Measurements from ENCODE around the gene ZNF385A.

The ZNF385A gene

DNA sequence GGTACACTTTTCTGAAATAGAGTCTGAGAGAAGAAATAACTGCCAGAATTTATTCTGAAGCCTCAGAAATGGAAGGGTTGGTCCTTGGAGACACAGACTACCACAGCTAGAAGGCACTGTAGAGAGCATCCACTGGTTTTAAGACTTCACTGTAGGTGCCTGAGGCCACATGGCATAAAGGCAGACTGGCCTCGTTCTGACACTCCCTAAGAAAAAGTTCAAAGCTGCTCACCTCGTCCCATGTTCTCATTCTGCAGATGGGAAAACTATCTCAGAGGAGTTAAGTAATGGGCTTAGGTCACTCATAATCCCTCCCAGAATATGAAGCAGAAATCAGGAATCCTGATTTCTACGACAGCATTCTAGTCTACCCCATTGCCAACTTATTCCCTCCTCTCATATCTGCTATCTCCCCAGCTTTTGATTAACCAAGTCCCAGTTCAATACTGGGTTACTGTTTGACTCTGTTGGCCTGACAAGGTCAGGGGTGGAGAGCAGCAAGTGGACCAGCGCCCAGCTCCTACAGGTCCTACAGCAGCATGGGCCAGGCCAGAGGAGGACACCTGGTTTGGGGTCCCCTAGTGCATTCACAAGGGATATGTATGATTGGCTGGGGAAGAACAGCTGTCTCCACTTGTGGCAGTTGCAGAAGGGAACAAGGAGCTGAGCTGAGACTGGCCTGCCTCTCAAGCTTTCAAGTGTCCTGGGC is 30.8 kb upstream of the ZNF385A start:
- no peak for DNase-seq

DNA sequence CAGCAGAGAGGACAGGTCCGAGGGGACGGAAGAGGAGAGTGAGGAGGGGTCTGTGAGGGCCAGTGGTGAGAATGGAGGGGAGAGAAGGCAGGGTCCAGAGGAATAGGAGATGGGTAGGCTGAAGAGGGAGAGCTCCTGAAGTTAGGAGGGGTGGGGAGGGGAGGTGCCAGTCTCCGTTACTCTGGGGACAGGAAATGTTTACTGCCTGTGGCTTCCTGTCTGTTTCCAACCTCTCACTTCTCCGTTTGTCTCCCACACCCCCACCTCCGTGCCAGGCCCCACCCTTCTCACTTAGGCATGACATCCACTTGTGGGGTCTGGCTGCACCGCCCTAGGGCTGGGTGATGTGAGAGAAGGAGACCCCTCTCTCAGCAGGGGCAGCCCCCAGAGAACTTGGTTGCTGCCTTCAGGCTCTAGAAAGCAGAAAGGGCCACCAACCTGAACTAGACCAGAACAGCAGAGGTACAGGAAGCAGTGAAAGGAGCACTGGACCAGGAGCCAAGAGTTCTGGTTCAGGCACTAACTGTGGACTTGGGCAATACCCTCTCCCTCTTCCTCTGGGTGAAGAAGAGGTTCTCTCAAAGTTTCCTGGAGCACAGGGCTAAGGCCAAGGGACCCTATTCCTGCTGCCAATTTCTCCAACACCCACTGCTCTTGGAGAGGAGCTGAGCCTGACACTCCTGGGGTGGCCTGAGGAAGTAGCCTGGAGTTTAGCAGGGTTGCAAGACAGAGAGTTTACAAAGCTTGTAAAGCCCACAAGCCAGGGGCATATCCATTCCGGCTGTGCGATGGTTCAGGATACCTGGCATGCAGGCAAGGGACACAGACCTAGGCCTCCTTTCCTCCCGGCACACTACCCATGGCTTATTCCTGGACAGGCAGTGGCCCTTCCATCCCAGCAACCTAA is 29.0 kb upstream of the ZNF385A start:
- peak; percentile 62 to 67 for DNase-seq

DNA sequence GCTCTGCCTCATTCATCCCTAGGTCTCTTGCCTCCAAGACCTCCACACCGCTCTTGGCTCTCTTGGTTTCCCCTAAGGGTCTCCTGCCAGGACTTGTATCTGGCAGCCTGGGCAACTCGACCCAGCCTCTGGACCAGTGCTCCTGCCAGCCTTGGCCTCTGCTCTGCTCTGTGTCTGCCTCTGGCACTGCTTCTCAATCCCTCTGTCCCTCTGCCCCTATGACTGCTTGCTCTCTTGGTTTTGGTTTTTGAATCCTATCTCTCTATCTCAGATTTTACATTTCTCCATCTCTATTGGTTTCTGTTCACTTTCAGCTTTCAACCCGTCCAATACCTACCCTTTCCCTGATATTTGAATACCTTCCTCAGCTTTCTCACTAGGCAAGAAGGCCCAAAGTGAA is 28.3 kb upstream of the ZNF385A start:
- no peak for DNase-seq

DNA sequence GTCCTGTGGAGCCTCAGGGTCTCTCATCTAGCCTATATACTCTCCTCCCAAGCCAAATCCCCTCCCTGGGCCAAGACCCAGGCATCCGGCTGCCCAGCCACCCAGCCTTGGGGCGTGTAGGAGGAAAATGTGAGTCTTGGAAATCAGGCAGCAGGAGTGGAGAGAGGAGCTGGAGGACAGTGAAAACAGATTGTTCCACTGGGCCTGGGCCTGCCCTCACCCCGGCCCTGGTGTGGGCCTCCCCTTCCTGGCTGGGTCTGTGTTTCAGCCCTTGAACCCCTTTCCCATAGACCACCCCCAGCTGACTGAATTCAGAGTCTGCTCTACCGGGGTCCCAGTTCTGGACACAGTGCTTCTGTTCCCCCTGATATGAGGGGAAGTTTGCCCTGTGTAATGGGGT is 27.8 kb upstream of the ZNF385A start:
- DNase-seq = no peak

DNA sequence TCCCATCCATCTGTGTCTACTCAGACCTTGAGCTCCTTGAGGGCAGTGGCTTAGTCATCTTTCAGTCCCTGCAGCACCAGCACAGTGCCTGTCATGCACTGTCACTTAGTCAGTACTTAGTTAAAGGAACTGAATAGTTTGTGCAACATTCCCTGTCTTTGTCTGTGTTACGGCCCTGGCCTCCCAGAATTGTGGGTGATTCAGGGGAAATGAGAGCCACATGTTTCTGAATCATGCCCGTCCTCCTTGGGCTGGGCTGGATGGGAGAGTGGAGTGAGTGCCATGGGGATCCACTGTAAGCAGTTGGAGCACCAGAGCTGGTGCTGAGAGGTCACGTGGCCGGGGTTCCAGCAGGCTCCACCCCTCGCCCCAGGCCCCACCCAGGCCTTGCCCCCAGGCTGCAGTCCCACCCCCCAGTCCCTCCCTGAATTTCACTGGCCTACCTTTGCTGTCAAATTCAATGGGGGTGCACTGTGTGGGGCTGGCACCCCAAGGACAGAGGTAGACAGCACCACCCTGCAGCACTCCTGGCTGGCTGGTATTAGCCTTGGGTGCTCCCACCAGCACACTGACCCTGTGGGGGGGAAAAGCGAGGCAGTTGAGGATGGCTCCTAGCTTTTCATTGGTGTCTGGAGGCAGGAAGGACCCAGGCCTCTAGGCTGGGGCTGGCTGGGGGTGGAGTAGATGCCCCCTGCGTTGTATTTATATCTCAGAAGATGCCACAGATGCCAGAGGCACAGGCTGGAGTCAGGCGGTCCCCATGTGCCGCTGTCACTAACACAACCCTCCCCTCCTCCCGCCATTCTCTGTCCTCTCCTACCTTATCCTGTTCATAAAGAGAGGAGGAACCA is 27.1 kb upstream of the ZNF385A start:
- DNase-seq = peak; percentile 75 to 80

DNA sequence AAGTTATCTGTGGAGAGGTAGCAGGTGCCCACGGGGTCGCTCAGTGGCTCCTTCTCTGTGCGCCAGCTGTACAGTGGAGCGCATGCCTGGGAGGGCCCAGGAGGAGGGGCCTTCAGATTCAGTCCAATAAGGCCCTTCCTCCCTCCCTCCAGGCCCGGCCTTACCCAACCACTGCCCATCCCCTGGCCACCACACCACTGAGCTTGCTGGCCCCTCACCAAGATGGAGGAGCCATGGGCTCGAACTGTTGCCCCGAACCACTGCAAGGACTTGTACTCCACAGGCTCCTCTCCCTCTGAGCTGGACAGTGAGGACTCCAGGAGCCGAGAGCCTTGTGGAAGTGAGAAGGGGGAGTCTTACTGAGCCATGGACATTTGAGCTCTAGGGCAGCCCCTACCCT is 24.7 kb upstream of the ZNF385A start:
- DNase-seq = no peak

DNA sequence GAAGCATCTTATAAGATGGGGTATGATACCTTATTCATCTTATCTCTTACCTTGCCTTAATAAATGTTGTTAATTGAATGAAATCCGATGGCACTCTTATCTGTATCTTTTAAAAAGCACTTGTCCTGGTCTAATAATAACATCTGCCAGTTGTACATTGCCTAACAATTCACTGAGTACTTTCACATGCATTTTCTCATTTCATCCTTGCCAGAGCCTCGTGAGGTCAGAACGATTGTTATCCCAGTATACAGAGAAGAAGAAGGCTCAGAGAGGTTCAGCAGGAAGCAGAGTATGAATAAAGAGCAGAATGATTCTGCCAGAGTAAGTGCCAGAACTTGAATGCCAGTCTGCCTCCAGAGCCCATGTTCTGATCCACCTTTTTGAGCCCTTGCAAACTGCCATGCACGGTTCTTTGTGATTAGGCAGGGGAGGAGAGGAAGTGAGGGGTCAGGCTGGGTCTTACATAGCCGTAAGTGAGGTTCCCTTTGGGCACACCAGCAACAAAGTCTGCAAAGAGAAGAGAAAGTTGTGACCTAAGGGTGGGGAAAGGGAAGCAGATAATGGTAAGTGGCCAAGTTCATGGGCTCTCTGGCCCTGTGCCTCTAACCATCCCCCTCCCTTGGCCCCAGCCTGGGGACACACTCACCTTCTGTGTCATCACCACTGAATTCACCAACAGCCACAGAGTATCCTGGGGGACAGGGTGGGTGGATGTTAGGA is 22.8 kb upstream of the ZNF385A start:
- DNase-seq = no peak

DNA sequence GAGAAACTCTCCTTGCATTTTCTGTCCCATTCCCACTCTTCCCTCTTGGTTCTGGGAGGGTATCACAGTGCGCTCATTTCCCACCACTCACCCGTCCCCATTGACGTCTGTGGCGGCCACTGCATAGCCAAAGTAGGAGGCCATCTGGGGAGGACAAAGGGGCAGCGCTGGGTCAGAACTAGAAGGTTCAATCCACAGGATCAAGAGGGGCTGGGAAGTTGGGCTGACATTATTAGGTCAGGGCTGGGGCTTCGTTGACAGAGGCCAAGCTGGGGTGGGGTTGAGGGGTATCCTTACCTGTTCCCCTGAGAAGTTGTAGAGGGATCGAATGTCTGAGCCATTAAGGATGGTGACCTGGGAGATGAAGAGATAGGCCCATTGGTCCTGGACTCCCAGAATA is 21.0 kb upstream of the ZNF385A start:
- DNase-seq = no peak

DNA sequence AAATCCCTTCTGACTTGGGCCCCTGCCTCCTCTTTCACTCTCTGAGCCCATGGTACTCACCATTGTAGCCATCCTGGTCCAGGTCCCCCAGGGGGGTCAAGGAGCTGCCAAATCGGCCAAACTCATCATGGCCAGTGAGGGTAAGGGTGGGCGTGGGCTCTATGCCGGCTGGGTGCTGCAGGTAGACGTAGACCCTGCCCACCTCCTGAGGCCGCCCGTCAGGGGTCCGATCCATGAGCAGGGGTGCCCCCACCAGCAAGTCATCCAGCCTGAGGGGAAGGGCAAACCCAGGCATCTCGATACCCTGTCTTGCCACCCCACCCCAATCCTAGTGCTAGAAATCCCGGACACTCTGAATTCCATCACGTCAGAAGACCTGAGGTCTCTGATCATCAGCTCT is 20.6 kb upstream of the ZNF385A start:
- DNase-seq = no peak

DNA sequence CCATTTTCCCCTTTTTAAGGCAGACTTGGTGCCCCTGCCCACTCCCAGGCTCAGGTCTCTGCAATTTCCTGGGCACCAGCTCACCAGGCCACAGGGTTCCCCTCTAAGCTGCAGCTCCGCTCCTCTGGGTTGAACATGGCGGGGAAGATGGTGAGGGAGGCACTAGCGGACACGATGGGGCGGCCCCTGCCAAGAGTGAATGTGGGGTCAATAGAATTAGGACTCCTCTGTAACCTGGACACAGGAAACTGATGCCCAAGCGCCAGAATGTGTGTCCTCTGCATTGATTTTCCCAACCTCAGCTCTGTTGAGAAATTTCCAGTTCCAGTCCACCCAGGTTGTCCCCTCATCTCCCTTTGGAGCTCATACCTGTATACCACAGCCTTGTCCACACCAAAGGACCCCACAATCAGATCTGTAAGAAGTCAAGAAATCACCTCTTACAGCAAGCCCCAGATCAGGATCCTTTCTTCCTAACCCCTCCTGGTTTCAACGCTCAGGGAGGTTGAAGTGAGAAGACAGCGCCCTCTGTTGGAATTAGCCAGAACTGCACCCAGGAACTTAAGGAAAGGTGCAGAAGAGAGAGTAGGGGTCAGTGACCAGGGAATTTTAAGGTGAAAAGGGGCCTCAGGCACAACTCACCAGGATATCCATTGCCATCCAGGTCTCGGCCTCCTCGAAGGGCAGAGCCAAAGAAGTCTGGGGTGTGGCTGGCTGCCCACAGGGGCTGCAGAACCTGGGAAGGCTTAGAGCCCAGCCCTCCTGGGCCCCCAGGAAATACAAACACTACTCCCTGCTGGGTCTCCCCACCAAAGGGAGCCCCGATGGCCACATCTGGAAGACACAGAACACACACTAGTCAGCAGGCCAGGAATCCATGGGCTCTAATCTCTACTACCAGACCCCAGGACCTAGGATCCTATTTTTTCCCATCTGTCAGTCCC is 19.8 kb upstream of the ZNF385A start:
- DNase-seq = peak; percentile 75 to 80

DNA sequence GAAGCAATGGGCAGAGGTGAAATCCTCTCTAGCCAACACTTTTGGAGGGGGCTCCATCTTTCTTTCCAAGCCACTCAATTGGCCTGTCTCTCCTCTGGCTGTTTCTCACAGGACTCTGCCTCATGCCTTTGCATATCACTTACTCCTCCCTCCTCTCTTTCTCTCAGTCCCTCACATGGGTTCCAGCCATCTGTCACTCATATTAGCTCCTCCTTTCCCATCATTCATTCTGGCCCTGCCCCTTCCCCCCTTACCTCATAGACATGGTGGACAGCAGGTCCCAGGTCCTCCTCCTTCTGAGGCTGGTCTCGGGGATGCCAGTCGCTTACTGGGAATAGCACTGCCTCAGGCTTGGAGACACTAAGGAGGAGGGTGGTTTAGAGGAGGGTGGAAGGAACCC is 16.6 kb upstream of the ZNF385A start:
- DNase-seq = no peak

DNA sequence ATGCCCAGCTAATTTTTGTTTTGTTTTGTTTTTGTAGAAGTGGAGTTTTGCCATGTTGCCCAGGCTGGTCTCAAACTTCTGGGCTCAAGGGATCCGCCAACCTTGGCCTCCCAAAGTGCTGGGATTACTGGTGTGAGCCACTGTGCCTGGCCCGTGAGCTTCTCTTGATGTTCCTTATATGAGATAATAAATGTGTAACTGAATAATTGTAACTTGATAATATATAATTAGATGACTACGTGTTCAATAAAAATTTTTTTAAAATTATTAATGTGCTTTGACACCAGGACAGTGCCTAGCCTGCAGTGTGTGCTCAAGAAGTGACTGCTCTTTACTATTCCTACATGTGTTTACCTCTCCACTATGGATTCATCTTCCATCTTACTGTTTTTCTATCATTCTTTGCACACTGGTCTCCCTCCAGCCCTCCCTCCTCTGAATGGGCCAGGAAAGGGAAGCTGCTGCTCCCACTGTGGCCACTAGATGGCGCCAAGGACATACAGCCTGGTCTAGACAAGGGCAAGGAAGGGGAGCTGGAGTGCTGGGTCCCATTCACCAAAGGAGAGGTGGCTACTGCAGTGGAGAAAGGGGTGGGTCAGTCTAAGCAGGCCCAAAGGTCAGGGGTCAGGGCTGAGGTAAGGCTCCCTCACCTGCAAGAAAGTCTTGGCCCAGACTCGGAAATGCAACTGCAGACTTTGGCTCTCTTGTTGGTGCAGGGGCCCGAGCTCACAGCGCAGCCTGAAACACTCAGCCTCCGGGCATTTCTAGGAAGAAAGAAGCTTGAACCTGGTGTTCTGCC is 14.7 kb upstream of the ZNF385A start:
- DNase-seq = peak; percentile 92 to 93

DNA sequence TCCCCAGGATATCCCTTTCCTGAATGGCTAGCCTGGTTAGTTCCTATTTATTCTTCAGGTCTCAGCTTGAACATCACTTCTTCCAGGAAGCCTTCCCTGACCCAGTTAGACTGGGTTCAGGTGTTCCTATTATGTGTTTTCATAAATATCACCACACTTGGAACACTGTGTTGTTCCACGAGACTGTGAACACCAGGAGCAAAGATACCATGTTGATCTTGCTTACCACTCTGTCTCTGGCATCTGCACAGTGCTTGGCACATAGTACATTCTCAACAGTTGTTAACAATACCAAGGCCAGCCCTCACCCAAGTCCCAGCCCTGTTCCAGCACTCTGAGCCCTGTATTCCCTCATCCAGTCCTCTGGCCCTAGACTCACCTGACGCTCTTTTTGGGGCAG is 13.7 kb upstream of the ZNF385A start:
- DNase-seq = no peak

DNA sequence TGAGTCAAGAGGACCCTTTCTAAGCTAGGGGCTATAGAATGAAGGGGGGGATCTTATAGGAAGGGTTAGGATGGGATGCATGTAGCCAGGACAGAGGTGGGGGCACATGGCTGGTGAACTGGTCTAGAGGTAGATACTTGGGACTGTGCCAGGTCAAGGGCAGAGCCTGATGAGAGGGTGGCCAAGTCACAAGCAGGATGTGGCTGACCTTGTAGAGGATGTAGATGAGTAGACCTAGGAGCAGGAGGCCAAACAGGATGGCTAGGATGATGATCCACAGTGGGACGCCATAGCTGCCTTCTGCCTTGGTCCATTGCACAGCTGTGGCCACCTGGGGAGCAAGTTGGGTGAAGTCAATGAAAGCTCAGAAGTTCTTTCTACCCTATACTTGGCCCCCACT is 12.6 kb upstream of the ZNF385A start:
- DNase-seq = no peak

DNA sequence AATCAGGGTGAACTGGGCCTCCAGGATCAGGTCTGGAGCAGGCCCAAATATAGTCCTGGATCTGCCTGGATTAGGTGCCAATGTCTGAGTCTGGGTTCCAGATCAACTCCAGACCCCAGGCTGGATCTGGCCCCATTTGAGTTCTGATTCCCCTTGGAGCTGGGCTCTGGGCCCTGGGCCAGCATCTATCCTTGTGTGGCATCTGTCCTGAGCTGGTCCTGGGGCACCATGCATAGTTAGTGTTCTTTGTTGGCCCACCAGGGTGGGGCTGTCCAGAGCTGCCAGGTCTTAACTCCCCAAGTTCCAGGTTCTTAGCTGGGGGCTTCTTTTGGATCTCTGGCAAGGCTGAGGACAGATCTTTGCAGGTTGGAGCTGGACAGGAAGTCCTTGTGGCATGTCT is 11.0 kb upstream of the ZNF385A start:
- no peak for DNase-seq

DNA sequence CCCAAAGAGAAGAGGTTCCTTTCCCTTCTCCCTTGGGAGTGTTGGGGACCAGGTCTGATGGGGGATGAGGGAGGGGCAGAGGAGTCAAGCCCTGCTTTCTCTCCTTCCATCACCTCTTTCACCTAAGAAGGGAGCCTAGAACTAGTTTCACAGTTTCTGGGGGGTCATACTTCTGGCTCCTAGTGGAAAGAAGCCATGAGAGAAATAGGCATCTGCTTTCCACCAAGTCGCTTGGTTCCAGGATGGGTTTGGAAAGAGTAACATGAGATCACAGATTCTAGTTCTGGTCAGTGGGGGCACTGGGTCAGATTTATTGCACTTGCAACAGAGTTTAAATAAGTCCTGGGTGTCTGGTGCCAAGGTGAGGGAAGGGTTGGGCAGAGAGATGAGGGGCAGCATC is 10.5 kb upstream of the ZNF385A start:
- DNase-seq = no peak

DNA sequence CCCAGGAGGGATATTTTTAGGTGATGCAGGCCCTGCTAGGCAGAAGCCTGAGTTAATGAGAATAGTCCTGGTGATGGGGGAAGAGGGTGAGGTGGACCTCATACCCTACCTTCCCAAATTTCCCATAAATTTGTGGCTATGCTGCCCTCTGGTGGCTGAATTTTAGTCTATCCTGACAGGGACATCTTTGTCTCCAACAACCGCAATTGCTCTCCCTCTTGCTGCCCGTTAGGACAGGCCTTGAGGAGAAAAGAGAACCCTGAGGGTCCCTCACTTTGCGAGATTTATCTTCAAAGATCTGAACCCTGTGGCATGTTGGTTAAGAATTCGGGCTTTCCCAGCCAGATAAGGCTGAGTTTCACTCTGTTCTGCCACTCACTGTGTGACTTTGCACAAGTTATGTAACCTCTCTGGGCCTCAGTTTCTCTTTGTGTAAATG is 9.8 kb upstream of the ZNF385A start:
- DNase-seq = peak; percentile 54 to 67

DNA sequence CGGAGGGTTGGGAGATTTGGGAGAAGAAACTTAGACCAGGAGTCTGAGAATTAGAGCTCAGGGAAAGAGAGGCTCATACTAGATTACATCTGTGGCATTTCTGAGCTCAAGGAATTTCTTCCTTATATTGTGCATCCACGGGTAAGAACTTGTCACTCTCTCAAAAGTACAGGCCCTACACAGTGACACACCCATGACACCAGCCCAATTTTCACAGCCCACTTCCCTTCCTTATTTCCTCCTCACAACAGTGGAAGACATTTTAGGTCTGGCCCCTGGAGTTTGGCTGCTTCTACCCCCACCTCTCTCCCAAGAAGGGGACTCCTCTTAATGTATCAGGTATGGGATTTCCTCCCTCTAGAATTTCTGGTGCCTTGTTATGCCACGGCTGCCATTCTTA is 9.2 kb upstream of the ZNF385A start:
- no peak for DNase-seq

DNA sequence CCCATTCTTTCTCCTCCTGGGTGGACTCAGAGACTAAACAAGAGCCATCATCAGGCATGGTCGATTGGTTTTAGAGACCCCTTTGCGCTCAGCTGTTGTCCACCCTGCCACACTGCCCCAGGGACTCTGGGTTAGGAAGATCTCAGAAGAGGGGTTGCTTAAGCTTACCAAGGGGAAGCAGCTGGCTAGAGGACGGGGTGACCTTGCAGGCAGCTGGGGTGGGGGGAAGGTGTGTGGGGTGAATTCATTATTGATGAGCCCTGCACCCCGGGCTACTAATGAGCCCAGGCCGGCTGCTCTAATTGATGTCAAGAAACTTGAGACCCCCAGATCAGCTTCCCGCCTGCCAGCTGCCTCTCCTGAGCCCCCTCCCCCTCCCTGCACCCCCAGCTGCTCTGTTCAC is 8.7 kb upstream of the ZNF385A start:
- DNase-seq = no peak

DNA sequence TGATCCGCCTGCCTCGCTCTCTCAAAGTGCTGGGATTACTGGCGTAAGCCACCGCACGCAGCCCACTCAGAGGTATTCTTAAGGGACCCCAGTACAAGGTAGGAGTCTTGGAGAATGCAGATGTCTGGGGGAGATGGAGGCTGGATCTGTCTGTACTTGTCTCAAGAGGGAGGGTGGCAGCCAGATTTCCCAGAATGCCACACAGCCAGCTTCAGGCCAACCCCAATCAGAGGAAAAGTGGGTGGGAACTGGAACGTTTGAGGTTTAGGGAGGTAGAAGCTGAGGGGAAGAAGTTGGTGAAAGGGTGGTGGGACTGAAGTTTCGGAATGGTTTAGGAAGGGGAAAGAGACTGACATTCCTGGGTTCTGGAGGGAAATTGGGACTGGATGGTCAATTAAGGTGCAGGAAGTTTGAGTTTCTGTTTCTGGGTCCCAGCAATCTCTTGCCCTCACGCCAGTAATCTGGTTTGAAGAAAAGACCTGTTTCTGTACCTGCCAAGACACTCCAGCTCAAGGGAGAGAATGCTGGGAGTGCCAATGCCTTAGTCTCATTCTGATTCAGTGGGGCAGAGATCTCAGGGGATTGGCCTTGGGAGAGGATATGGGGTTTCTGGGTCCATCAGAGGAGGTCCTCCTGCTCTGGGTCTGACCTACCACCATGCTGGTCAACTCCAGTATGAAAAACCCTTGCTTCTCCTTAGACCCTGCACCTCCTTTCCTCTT is 8.1 kb upstream of the ZNF385A start:
- no peak for DNase-seq

Measured in activated CD4-positive, alpha-beta T cell treated with anti-CD3 and anti-CD28 coated beads, Interleukin-2, amount 50 U/mL, for 48 hours (primary cell).